Astrocyte (in vitro differentiated cells and primary cell): ENCODE measurements around the gene IQUB.

Experiments used
- EZH2 ChIP-seq: IDR thresholded peaks from 2 replicates; pipeline ENCODE4 v1.6.1; 2012; ENCODE audit warnings: mild to moderate bottlenecking, low read length, inconsistent platforms; ENCODE audit not compliant: insufficient read depth
- TF ChIP-seq, protein P1 (sequence below): IDR thresholded peaks from 2 replicates; pipeline ENCODE4 v1.5.1; 2011; ENCODE audit warnings: low read depth, mild to moderate bottlenecking, inconsistent platforms, low read length, moderate library complexity; ENCODE audit not compliant: insufficient read depth

DNA sequence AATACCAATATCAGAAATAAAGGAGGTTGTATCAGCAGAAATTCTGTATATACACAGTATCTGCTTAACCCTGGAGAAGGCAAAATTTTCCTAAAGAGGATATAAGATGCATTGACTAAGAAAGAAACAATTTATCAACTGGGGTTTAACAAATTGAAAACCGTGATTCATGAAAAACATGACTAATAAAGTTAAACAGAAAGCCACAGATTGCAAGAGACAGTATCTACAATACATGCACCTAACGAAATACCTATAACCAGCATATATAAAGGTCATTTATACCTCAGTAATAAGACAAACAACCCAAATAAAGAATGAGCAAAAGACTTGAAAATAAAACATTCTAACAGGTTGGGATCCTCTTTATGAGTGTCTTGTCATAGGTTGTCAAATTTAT lies 101.8 kb downstream of the IQUB start:
- TF ChIP-seq, protein P1, sequence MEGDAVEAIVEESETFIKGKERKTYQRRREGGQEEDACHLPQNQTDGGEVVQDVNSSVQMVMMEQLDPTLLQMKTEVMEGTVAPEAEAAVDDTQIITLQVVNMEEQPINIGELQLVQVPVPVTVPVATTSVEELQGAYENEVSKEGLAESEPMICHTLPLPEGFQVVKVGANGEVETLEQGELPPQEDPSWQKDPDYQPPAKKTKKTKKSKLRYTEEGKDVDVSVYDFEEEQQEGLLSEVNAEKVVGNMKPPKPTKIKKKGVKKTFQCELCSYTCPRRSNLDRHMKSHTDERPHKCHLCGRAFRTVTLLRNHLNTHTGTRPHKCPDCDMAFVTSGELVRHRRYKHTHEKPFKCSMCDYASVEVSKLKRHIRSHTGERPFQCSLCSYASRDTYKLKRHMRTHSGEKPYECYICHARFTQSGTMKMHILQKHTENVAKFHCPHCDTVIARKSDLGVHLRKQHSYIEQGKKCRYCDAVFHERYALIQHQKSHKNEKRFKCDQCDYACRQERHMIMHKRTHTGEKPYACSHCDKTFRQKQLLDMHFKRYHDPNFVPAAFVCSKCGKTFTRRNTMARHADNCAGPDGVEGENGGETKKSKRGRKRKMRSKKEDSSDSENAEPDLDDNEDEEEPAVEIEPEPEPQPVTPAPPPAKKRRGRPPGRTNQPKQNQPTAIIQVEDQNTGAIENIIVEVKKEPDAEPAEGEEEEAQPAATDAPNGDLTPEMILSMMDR = no peak
- no peak for TF ChIP-seq EZH2
